GM19467 (cell line): Measurements from ENCODE around the gene LACC1.

ENCODE experiments used
- ATAC-seq: cut with Tn5 transposase; IDR thresholded peaks from one replicate; pipeline ENCODE4 v1.9.1; 2021; ENCODE audit warnings: mild to moderate bottlenecking, moderate library complexity; ENCODE audit not compliant: unreplicated experiment

LACC1 gene

DNA sequence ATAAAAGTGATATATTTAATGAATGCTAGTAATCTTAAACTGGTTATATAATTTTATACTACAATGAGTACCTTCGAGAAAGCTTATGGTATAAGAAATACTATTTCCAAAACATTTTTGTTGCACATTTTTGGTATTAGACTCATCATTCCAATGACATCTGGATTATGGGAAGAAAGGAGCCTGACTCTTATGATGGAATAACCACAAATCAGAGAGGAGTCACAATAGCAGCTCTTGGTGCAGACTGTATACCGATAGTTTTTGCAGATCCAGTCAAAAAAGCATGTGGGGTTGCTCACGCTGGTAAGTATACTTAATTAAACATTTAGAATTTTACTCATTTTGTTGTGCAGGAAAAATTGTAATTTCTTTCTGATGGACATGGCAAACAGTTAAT is 3.9 kb downstream of the LACC1 start:
- ATAC-seq: no peak

DNA sequence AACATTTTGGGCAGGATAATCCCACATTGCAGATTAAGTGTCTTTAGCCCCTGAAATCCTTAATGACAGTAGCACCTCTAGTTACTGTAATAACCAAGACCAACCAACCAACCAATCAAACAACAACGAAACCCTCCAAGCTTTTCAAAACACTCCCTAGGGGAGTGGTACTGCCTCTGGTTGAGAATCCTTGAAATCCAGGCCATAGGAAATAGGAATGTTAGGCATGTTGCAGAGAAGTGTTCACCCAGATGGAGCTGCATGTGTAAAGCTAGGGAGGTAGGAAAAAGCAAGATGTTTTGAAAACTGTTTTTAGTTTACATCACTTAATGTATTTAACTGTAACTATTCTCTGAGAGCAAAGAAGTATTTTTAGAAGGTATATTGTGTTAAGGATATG is 4.5 kb downstream of the LACC1 start:
- no peak for ATAC-seq

DNA sequence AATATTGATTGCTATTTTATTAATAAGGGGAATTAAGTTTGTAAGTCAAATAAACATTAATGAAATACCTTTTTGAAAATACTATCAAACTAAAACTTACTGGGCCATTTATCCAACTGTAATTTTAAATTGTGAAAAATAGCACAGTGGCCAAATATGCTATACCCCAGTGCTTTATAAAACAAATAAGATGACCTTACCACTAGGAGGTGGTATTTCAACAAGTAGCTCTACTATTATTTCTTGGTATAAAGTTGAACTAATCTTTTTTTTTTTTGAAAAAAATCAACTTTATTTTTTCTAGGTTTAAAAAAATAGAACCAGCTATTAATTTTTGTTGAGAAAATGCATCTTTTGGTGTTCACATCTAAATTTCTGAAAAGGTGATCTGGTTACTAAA is 14.7 kb downstream of the LACC1 start:
- no peak for ATAC-seq

DNA sequence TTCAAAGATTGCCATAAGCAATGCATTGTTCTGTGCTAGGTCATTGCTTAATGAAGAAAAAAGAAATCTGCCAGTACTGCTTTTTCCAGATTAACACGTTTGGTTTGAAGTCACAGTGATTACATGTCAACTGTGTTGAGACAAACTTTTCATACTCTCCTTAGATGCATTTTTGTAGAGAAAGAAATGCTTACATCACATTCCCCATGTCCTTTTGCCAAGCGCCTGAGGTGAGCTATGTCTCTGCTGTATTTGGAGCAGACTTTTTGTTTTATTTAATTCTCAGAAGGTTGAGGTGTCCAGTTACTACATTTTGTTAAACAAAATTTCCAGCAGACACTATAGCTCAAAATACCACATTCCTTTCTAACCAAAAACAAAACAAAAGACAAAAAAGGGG is 16.2 kb downstream of the LACC1 start:
- ATAC-seq: no peak

DNA sequence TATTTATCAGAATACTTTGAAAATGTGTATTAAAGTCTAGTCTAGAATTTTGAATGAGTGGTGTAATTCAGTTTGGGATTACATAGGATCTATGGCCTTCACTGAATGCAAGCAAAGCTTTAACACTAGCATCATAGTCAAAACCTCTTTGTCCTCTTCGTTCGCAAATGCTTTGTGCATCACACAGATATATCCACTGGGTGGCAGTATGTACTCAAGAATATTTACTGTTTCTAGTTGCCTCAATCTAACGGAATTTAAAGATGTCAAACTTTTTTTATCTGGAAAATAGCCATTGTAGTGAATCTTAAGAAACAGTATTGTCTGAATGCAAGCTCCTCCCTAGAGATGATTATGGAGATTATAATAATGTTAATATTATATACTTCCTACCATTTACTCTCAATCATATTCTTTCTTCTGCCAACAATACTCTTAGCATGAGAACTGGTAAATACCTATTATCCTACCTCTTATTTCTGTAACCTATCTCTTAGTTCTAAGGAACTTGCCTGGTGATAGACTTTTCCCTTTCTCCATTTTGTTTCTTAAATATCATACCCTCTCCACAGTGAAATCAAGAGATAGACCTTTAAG is 25.8 kb downstream of the LACC1 start:
- ATAC-seq: no peak

DNA sequence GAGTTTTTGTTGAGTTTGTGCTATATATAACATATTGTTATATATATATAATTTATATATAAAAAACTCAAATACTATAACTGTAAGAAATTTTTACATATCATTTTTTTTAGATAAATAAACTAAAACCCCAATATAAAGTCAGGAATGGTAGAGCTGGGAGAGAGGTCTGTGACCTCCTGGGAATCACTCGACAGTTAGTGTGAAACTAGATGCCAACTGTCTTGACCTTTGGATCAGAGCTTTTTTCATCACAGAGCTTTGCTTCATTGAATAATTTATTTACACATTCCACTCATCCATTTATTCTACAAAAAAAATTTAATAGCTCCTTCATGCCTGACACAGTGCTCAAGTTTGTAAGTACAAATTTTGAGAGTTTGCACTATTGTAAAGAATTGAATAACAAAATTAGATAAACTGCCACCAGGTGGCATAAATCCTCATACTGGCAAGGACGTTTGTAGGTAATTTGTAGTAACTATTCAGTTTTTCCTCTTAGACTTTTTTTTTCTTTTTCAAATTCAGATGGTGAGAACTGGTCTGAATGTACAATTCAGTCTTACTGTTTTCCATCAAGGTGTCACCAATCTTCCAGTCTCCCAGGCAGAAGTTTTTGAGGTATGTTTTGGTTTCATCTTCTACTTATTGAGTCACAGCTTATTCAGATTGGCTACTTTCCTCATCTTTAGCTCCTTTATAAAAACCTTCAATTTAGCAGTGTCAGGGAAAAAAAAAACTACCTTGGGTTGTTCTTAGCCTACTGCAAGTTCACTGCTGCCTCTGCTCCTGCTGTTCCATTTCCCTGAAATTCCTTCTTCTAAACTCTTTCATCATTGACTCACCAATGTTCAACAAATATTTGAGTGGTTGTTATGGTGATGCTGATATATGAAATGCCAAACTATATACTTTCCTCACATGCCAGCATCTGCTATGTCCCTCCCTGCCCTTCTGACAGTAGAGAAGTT is 28.7 kb downstream of the LACC1 start:
- ATAC-seq: no peak

DNA sequence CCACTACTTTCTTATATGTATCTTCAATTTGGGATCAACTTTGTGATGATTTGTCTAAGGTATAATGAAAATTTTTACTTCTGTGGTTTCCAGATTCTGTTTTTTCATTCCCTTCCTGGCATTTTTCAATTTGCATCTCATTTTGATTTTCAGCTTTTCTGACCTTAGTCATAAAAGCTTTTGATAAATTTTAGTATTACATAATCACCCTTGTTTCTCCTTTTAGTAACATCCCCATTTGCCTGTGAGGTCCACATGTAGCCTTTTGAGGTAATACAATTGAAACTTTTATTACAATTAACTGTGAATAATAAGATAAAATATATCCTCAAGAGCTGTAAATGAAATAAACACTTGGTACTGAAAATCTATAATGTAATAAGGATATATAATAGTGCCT is 31.2 kb downstream of the LACC1 start:
- ATAC-seq: no peak

DNA sequence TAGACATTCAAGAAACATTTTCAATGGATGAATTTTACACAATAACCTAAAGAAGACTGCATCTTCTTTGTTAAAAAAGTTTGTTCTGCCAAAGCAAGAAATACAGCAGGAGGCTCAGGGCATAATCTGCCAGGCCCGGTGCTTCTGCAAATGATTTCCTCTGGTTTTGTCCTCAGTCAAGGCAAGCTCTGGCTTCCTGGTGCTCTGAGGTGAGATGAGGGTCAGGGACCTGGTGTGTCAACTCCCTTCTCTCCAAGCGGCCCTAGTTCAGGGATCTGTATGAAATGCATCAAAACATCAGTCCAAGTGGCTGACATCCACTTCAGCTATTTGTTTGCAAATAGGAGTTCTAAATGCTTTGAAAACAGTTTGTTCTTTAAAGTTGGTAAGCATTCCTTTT is 31.6 kb downstream of the LACC1 start:
- no peak for ATAC-seq

DNA sequence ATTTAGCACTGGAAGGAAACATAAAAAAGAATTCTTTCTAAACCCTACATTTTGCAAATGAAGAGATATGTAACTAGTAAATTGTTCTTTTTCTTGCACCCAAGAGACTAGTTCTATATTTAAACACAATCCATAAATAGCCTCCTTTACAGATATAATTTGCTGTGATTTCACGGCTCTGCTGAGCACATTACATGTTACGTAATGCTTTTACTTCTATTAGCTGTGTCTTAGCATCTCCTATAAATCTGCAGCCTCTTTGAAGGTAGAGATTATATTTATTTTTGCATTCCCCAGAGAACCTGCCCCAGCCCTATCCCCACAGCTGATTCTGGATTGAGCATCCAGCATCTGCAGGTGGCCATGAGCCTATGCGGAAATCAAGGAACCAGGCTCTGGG is 32.2 kb downstream of the LACC1 start:
- no peak for ATAC-seq

DNA sequence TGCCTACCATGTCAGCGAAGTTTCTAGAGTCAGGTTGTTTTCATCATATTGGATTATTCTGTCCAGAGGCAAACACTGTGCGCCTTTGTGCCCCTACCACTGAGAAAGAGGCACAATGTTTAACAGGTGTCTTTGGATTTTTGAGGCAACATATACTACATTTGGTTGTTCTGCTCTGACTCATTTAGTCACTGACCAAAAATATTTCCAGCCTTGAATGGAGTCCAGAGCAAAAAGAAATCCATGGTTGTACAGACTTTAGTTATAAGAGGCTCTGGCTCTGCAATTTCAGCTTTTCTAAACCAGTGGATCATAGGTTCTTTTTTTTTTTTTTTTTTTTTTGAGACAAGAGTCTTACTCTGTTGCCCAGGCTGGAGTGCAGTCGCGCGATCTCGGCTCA is 35.7 kb downstream of the LACC1 start:
- no peak for ATAC-seq

DNA sequence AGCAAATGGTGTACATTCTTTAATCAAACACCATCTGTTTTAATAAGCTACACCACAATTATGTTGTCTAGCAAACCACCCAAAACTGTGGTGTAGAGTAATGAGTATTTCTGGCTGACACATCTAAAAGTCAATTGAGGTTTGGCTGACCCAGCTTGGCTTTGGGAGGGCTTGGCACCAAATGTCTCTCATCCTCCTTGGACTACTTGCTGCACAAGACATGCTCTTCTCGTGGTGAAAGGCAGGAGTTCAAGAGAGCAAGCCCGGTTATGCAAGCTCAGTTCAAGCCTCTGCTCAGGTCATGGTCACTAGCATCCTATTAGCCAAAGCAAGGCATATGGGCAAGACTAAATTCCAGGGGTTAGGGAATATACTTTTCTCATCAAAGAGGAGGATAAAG is 37.1 kb downstream of the LACC1 start:
- ATAC-seq: no peak

DNA sequence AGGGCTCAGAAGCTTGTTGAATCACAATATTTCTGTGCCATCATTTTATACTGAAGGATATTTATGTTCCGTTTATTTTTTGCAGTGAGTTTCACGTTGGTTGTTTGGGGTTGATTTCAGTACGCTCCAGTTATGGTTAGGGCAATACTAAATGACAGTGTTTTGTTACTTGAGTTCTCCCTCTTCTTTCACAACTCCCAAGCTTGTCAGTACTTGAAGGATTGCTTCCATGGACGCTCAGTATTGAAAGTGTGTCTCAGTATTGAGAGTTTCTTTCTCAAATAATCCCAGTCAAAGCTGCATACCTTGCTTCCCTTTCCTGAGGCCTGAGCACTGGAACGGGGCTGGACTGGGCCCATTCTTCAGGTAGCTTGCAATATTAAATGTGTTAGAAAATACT is 38.9 kb downstream of the LACC1 start:
- no peak for ATAC-seq

DNA sequence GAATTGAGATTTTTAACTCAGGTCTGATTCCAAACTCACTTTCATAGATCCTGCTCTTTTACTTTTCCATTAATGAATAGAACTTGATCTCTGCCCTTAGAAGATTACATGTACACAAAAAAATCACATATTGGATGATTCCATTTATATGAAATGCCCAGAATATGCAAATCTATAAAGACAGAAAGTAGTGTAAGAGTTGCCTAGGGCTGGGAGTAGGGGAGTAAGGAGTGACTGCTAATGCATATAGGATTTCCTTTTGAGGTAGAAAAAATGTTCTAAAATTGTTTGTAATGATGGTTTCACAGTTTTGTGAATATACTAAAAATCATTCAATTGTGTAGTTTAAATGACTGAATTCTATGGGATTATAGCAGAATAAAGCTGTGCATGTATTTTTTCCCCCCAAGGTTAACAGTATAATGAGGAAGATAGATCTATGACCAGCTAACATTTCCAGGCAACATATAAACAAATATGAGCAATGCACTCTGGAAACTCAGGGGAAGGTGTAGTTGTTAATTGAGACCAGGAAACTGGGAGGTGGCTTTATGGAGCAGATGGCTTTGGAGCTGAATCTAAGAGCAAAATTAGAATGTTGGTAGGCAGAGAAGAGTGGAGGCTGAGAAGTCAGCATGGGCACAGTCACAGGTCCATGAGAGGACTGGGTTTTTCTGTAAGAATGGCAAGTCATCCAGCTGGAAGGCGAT is 41.4 kb downstream of the LACC1 start:
- ATAC-seq: no peak

DNA sequence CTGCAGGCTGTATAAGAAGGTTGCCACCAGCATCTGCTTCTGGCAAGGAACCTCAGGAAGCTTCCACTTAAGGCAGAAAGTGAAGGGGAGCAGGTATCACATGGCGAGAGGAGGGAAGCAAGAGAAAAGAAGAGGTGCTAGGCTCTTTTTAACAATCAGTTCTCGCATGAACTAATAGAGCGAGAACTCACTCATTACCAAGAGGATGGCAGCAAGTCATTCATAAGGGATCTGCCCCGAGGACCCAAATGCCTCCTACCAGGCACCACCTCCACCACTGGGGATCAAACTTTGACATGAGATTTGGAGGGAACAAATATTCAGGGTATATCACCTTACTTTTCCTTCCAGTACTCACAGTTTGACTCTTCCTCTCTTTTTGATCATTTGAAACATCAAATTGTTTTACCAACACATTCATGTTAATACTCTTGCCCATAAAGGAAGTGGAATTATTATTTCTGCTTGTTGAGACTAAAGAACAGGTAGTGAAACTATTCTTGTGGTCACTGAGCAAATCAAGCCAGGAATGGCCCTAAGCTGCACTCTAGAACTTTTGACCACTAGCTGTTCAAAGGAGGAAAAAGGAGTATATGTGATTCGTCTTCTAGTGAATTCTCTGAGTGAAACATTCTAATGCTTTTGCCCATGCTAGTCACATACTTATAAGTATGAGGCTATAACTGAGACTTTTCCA is 45.0 kb downstream of the LACC1 start:
- peak; percentile 96 for ATAC-seq

DNA sequence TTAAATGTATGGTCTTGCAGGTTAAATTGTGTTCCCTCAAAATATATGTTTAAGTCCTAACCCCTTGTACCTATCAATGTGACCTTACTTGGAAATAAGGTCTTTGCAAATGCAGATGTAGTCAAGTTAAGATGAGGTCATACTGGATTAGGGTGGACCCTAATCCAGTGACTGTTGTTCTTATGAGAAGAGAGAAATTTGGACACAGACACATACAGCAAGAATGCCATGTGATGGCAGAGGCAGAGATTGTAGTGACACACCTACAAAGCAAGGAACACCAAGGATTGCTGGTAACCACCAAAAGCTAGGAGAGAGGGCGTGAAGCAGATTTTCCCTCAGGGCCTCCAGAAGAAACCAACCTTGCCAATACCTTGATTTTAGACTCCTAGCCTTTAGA is 50.2 kb downstream of the LACC1 start:
- ATAC-seq: no peak

DNA sequence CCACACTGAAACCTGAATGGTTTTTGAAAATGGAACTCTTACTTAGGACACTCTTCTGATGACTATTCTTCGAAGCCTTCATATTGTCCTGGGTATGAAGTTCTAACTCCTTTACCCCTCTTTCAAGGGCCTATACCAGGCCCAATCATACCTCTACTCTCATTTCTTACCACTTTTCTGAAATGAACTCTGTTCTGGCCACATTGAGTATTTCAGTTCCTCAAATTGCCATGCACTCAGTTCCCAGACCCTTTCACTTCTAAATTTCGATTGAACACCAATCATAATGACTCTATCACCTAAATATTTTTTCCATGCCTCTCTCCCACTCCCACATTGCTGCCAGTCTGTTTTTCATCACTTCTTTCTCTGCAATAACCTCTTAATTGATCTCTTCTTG is 53.7 kb downstream of the LACC1 start:
- peak; percentile 99 for ATAC-seq

DNA sequence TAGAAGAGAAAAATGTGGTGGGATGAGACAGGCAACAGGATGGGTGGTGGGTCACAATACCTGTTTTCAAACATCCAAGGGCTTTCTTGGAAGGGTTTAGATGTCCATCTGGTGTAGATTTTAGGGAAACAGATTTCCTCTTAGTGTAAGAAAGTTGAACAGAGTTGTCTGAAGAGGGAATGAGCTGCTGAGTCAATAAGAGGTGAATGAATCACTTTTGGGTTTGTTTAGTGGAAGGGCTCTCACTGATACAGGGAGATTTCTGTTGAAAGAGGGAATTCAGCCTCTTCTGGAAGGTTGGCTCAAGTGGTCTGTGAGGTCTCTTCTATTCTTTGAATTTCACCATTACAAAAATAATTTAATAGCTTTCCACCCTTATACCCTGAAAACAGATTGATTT is 54.6 kb downstream of the LACC1 start:
- ATAC-seq: no peak

DNA sequence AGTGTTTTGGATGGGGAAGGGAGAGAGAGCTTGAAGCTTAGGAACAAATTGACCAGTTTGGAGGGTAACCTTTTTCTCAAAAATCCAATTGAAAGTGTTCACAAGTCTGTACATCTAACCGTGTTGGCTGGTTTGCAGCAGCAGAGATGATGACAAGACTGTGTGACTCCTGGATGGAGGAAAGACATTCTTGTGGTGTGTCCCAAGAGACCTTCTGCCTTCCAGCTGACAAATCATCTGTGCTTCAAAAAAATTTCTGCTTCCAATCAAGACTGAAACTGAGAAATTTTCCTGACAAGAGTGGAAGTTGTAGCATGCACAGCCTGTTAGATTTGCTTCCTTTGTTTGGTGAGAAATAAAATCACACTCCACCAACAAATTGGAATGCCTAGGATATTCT is 56.2 kb downstream of the LACC1 start:
- no peak for ATAC-seq

DNA sequence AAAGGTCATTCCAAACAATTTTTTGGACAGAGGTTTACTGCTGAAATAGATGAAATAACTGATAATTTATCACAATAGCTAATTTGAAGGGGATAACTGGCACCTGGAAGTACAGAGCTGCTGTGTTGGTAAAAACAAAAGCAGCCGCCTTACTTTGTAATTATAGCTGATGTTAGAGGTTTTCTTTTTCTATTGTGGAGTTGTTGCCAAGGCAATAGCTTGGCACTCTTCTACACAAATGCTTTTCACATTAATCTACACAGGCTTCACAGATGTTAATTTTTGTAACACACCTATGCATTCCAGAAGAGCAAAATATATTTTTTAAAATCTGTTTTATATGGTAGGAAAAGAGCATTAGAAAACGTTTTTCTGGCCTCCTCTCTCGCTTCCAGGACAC is 56.9 kb downstream of the LACC1 start:
- ATAC-seq: no peak

DNA sequence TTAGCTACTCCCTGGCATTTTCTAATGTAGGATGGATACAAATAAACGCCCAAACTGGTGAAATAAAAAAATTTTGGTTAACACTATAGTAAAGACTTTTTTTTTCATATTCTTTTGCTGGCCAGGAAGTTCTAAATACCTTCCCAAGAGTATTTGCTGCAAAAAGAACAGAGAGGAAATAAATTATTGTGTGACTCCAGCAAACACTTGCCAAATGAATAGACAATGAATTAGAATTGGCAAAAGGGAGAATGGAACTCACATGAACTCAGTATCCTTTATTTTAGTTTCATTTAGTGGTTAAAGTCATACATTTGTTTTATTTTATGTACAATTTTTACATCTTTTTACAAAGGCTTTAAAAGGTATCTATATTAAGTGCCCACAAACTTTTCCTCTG is 58.1 kb downstream of the LACC1 start:
- ATAC-seq: no peak

DNA sequence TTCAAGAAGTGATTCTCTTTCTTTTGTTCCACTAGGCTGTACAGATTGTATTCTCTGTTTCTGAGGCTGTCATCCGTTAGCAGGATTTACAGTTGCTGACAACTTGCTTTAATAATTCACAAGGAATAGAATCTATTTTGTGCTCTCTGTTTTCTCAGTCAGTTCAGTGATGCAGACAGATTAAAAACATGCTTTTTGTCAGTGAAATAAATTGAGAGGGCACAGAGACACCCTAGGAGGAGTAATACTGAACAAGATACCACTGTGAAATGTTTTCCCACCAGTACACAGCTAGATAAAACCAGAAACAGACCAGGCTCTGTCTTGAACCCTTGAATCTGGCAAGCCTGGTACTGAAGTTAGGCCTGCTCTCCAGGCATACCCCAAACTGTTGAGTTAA is 58.7 kb downstream of the LACC1 start:
- ATAC-seq: no peak
